PC-3 (cell line): ENCODE results near the gene TINAGL1. TPM values are rescaled to one million over a fixed set of nuclear protein-coding genes. Genes with fewer than 3 reads are reported as not detected.

Experiments
- ATAC-seq: fragments of 200-7000 bp; cut with Tn5 transposase; 2 replicates; pipeline ENCODE4 v1.9.1; 2020; ENCODE audit warnings: mild to moderate bottlenecking, moderate library complexity
- BruUV-seq: library from RNA; stranded (reverse); fragments of 400-500 nt; replicated peaks from 2 replicates; lab custom pipeline; 2021; lab: Mats Ljungman, UMichigan
- CTCF ChIA-PET: fragments of 300-600 bp; sonication (Branson Sonifier 250); formaldehyde crosslinking; loops from one replicate; lab custom pipeline; 2022; ENCODE audit warnings: antibody characterized with exemption; lab: Charles Lee
- POLR2A ChIA-PET: fragments of 300-600 bp; sonication (Branson Sonifier 250); formaldehyde crosslinking; loops from one replicate; lab custom pipeline; 2022; ENCODE audit warnings: antibody characterized with exemption; ENCODE audit not compliant: unreplicated experiment; lab: Charles Lee
- DNase-seq: peaks from one replicate; pipeline ENCODE4 v3.0.0-alpha.2; 2015
- H2AFZ ChIP-seq: fragments of 300-600 bp; sonication (generic); 2 replicates; pipeline ENCODE4 v1.6.0; 2016; ENCODE audit warnings: antibody characterized with exemption, low read length
- H3F3A ChIP-seq: fragments of 300-600 bp; sonication (generic); one replicate; pipeline ENCODE4 v1.6.0; 2017; ENCODE audit warnings: antibody characterized with exemption, low read length, control low read depth, mild to moderate bottlenecking; ENCODE audit not compliant: unreplicated experiment
- H3K27ac ChIP-seq: fragments of 300-600 bp; sonication (generic); 2 replicates; pipeline ENCODE4 v1.5.1; 2016; ENCODE audit warnings: mild to moderate bottlenecking, low read length
- H3K27me3 ChIP-seq: fragments of 300-600 bp; sonication (generic); 2 replicates; pipeline ENCODE4 v1.6.1; 2016; ENCODE audit warnings: low read length, mixed read lengths
- H3K36me3 ChIP-seq: fragments of 300-600 bp; sonication (generic); 2 replicates; pipeline ENCODE4 v1.6.1; 2016; ENCODE audit warnings: low read depth, mixed run types, low read length, mixed read lengths
- H3K4me1 ChIP-seq: fragments of 300-600 bp; sonication (generic); 2 replicates; pipeline ENCODE4 v1.5.1; 2016; ENCODE audit warnings: low read length; ENCODE audit not compliant: insufficient read depth
- H3K4me2 ChIP-seq: fragments of 300-600 bp; sonication (generic); 2 replicates; pipeline ENCODE4 v1.6.0; 2016; ENCODE audit warnings: low read length
- H3K4me3 ChIP-seq: fragments of 300-600 bp; sonication (generic); 2 replicates; pipeline ENCODE4 v1.5.1; 2016; ENCODE audit warnings: mild to moderate bottlenecking, low read length, mixed read lengths
- H3K79me2 ChIP-seq: fragments of 300-600 bp; sonication (generic); 2 replicates; pipeline ENCODE4 v1.6.1; 2017; ENCODE audit warnings: low read length, mixed read lengths
- H3K9ac ChIP-seq: fragments of 300-600 bp; sonication (generic); 2 replicates; pipeline ENCODE4 v1.6.0; 2016; ENCODE audit warnings: mild to moderate bottlenecking, low read length
- H3K9me2 ChIP-seq: fragments of 300-600 bp; sonication (generic); replicated peaks from 2 replicates; pipeline ENCODE4 v1.6.1; 2016; ENCODE audit warnings: mixed run types, low read length, mixed read lengths
- H3K9me3 ChIP-seq: fragments of 300-600 bp; sonication (generic); 2 replicates; pipeline ENCODE4 v1.6.1; 2016; ENCODE audit warnings: low read length, mixed read lengths
- H4K20me1 ChIP-seq: fragments of 300-600 bp; sonication (generic); 2 replicates; pipeline ENCODE4 v1.6.1; 2016; ENCODE audit warnings: low read length, mixed read lengths
- EZH2 ChIP-seq: fragments of 300-600 bp; sonication (generic); IDR thresholded peaks from one replicate; pipeline ENCODE4 v1.6.1; 2017; ENCODE audit warnings: antibody characterized with exemption, mild to moderate bottlenecking, low read length; ENCODE audit not compliant: unreplicated experiment
- EZH2phosphoT487 ChIP-seq: fragments of 300-600 bp; sonication (generic); IDR thresholded peaks from 2 replicates; pipeline ENCODE4 v1.6.1; 2018; ENCODE audit warnings: mild to moderate bottlenecking, antibody characterized with exemption, low read length, borderline replicate concordance
- intact Hi-C: fragments of 100-400 bp; cut with micrococcal nuclease; formaldehyde crosslinking; loops from 2 replicates; pipeline ENCODE4 v1.9.0; 2023
- total RNA-seq: library from RNA; depleted of rRNA; stranded (reverse); fragments of >200 nt; gene quantifications from 2 replicates; pipeline ENCODE4 v1.2.3, GENCODE V29; 2014
- TF ChIP-seq, protein P1 (sequence below): fragments of 300-600 bp; sonication (generic); conservative IDR thresholded peaks from 2 replicates; pipeline ENCODE4 v1.5.1; 2017; ENCODE audit warnings: antibody characterized with exemption, low read depth, mild to moderate bottlenecking, low read length

The TINAGL1 gene
- total RNA-seq, 1 experiment from 2014 or later = 176 TPM

GRCh38 chr1:31620631-31621497 lies 44.5 kb downstream of the TINAGL1 start:
- BruUV-seq = no TSS peak
- no peak overlapping the region for H3K4me2 ChIP-seq
- no peaks in the 10 kb centered on the region for H3F3A ChIP-seq
- H4K20me1 ChIP-seq = no peaks in the 10 kb centered on the region
- ATAC-seq (no peak), DNase-seq (no peak)
- H3K4me1 ChIP-seq = no peaks in the 10 kb centered on the region
- H3K9me2 ChIP-seq = no peaks in the 10 kb centered on the region
- CTCF ChIA-PET = no interaction called here
- intact Hi-C loops = no loop called here
- no peak for TF ChIP-seq EZH2phosphoT487
- TF ChIP-seq, protein P1, sequence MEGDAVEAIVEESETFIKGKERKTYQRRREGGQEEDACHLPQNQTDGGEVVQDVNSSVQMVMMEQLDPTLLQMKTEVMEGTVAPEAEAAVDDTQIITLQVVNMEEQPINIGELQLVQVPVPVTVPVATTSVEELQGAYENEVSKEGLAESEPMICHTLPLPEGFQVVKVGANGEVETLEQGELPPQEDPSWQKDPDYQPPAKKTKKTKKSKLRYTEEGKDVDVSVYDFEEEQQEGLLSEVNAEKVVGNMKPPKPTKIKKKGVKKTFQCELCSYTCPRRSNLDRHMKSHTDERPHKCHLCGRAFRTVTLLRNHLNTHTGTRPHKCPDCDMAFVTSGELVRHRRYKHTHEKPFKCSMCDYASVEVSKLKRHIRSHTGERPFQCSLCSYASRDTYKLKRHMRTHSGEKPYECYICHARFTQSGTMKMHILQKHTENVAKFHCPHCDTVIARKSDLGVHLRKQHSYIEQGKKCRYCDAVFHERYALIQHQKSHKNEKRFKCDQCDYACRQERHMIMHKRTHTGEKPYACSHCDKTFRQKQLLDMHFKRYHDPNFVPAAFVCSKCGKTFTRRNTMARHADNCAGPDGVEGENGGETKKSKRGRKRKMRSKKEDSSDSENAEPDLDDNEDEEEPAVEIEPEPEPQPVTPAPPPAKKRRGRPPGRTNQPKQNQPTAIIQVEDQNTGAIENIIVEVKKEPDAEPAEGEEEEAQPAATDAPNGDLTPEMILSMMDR = no peak
- H3K79me2 ChIP-seq = no peaks in the 10 kb centered on the region
- H3K4me3 ChIP-seq = no peak overlapping the region
- H3K27ac ChIP-seq = no peak overlapping the region
- no peaks in the 10 kb centered on the region for H3K9me3 ChIP-seq
- no peaks in the 10 kb centered on the region for H3K36me3 ChIP-seq
- no peaks in the 10 kb centered on the region for H3K27me3 ChIP-seq
- H3K9ac ChIP-seq = no peak overlapping the region
- POLR2A ChIA-PET = no interaction called here
- H2AFZ ChIP-seq = no peak overlapping the region

DNA sequence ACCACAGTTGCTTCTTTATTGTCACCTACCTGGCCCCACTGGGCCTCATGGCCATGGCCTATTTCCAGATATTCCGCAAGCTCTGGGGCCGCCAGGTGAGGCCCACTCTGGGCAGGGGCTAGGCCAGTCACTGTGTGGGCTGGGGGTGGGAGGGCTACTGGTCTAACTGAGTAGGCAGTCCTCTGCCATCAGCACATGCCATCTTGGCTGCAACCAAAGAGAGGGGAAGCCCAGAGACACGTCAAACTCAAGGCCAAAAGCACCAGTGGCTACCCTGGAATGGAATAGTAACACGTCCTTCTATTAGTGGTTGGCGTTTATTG lies 45.1 kb downstream of the TINAGL1 start:
- Histone ChIP-seq H3K9me2 (no peaks in the 10 kb centered on the region), H2AFZ (no peak overlapping the region), H4K20me1 (no peaks in the 10 kb centered on the region), H3K9me3 (no peaks in the 10 kb centered on the region), H3K79me2 (no peaks in the 10 kb centered on the region), H3K4me3 (no peak overlapping the region), H3K27ac (no peak overlapping the region), H3K9ac (no peak overlapping the region), H3K36me3 (no peaks in the 10 kb centered on the region), H3F3A (no peaks in the 10 kb centered on the region), H3K4me2 (no peak overlapping the region), H3K4me1 (no peaks in the 10 kb centered on the region), H3K27me3 (no peaks in the 10 kb centered on the region)
- ChIA-PET POLR2A (no interaction called here), CTCF (no interaction called here)
- ATAC-seq (no peak), DNase-seq (no peak)
- TF ChIP-seq EZH2phosphoT487 (no peak), EZH2 (no peak)
- TF ChIP-seq, protein P1 = no peak
- BruUV-seq = no TSS peak
- intact Hi-C loops = no loop called here
